ENCODE data around the gene CHURC1.
A peak's percentile ranks its signal among the peaks of the same experiment; 100 is the strongest.

DNA sequence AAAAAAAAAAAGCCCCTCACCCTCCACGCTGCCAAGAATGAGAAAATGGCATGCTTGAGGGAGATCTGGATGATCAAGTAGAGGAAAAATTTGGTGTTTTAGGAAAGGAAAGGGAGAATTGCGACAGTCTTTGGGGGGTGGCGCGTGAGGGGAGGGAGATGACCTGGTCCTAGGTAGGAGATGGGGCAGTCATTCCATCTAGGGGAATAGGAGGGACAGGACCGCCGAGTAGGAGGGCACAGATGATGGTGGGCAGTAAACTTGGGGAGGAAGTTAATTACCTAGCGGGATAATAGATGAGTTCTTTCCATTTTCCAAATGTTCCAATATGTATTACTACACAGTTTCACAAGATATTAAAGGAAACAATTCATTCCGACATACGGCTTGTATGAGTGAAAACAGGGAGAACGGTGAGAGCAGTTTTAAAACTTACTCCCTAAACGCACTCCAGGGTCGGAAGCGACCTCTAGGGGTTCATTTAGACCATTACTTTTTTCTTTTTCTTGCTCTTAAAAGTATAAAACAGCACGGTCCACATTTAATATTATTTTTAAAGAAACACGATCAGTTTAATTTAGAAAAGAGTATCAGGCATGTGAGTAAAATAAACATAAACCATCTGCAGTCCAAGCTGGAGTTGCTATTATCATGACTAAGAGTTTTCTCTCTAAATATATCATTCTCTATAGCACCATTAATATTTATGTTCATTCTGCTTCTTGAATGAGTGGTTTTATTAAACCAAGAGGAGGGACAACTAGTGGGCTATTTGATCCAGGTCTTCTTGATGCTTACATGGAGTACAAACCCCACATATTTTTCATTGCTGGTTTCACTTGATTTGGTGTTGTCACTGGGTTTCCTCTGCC, 69.4 kb downstream of the CHURC1 start:
- TF ChIP-seq, protein P1, sequence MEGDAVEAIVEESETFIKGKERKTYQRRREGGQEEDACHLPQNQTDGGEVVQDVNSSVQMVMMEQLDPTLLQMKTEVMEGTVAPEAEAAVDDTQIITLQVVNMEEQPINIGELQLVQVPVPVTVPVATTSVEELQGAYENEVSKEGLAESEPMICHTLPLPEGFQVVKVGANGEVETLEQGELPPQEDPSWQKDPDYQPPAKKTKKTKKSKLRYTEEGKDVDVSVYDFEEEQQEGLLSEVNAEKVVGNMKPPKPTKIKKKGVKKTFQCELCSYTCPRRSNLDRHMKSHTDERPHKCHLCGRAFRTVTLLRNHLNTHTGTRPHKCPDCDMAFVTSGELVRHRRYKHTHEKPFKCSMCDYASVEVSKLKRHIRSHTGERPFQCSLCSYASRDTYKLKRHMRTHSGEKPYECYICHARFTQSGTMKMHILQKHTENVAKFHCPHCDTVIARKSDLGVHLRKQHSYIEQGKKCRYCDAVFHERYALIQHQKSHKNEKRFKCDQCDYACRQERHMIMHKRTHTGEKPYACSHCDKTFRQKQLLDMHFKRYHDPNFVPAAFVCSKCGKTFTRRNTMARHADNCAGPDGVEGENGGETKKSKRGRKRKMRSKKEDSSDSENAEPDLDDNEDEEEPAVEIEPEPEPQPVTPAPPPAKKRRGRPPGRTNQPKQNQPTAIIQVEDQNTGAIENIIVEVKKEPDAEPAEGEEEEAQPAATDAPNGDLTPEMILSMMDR (IDR thresholded peaks at IDR 0.05): peak; percentile 52
- no peak for TF ChIP-seq TP53 (CRISPR knock-in tag; IDR thresholded peaks at IDR 0.05)
- no peak for TF ChIP-seq ZNF138 (CRISPR knock-in tag; conservative IDR thresholded peaks at IDR 0.05)
- TF ChIP-seq, protein P2, sequence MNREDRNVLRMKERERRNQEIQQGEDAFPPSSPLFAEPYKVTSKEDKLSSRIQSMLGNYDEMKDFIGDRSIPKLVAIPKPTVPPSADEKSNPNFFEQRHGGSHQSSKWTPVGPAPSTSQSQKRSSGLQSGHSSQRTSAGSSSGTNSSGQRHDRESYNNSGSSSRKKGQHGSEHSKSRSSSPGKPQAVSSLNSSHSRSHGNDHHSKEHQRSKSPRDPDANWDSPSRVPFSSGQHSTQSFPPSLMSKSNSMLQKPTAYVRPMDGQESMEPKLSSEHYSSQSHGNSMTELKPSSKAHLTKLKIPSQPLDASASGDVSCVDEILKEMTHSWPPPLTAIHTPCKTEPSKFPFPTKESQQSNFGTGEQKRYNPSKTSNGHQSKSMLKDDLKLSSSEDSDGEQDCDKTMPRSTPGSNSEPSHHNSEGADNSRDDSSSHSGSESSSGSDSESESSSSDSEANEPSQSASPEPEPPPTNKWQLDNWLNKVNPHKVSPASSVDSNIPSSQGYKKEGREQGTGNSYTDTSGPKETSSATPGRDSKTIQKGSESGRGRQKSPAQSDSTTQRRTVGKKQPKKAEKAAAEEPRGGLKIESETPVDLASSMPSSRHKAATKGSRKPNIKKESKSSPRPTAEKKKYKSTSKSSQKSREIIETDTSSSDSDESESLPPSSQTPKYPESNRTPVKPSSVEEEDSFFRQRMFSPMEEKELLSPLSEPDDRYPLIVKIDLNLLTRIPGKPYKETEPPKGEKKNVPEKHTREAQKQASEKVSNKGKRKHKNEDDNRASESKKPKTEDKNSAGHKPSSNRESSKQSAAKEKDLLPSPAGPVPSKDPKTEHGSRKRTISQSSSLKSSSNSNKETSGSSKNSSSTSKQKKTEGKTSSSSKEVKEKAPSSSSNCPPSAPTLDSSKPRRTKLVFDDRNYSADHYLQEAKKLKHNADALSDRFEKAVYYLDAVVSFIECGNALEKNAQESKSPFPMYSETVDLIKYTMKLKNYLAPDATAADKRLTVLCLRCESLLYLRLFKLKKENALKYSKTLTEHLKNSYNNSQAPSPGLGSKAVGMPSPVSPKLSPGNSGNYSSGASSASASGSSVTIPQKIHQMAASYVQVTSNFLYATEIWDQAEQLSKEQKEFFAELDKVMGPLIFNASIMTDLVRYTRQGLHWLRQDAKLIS (CRISPR knock-in tag; IDR thresholded peaks at IDR 0.05; ENCODE audit: borderline replicate concordance): no peak
- TF ChIP-seq ATF2 (CRISPR knock-in tag; IDR thresholded peaks at IDR 0.05; ENCODE audit: borderline replicate concordance, low read depth): no peak
- TF ChIP-seq CREM (CRISPR knock-in tag; IDR thresholded peaks at IDR 0.05): no peak
- TF ChIP-seq TCF7 (CRISPR knock-in tag; IDR thresholded peaks at IDR 0.05; ENCODE audit: low read depth): no peak
- TF ChIP-seq SP1 (CRISPR knock-in tag; conservative IDR thresholded peaks at IDR 0.05): no peak
- TF ChIP-seq, protein P3, sequence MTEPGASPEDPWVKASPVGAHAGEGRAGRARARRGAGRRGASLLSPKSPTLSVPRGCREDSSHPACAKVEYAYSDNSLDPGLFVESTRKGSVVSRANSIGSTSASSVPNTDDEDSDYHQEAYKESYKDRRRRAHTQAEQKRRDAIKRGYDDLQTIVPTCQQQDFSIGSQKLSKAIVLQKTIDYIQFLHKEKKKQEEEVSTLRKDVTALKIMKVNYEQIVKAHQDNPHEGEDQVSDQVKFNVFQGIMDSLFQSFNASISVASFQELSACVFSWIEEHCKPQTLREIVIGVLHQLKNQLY (CRISPR knock-in tag; IDR thresholded peaks at IDR 0.05): no peak
- no peak for TF ChIP-seq NR1H2 (CRISPR knock-in tag; IDR thresholded peaks at IDR 0.05)
- no peak for TF ChIP-seq CREB1 (CRISPR knock-in tag; IDR thresholded peaks at IDR 0.05)
- no peak for TF ChIP-seq ELF4 (CRISPR knock-in tag; IDR thresholded peaks at IDR 0.05; ENCODE audit: low read depth)
- no peak for TF ChIP-seq ETV6 (CRISPR knock-in tag; IDR thresholded peaks at IDR 0.05)
